ES-I3 (cell line): ENCODE data around the gene PRLHR.

ENCODE experiments used
- H3K36me3 ChIP-seq: 2 replicates; pipeline ENCODE4 v1.6.1; 2013; ENCODE audit warnings: mild to moderate bottlenecking, low read length, control low read depth, moderate library complexity; ENCODE audit not compliant: insufficient read depth
- H3K4me1 ChIP-seq: 2 replicates; pipeline ENCODE4 v1.6.1; 2013; ENCODE audit warnings: mild to moderate bottlenecking, control low read depth, low read length; ENCODE audit not compliant: insufficient read depth
- H3K9ac ChIP-seq: 2 replicates; pipeline ENCODE4 v1.6.1; 2013; ENCODE audit warnings: low read depth, mild to moderate bottlenecking, low read length, moderate library complexity
- H3K9me3 ChIP-seq: 2 replicates; pipeline ENCODE4 v1.6.1; 2013; ENCODE audit warnings: mild to moderate bottlenecking, low read length, moderate library complexity; ENCODE audit not compliant: control insufficient read depth, insufficient read depth

Gene PRLHR

DNA sequence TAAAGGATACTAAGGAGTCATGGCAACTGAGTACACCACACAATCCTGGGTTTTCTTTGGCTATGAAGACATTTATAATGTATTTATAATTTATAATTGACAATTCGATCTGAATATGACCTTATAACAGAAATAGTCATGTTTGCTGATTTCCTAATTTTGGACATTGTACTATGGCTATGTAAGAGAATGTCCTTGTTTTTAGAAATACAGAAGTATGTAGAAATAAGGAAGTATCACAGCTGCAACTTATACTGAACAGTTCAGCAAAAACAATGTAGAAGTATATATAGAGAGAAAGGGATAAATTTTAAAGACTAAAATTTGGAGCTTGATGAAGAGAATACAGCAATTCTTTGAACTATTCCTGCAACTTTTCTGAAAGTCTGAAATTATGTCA lies 32.6 kb downstream of the PRLHR start:
- H3K9ac ChIP-seq: no peak overlapping the region
- no peaks in the 10 kb centered on the region for H3K4me1 ChIP-seq
- no peaks in the 10 kb centered on the region; the same call in 1 of the 2 replicates for H3K9me3 ChIP-seq
- no peaks in the 10 kb centered on the region for H3K36me3 ChIP-seq

DNA sequence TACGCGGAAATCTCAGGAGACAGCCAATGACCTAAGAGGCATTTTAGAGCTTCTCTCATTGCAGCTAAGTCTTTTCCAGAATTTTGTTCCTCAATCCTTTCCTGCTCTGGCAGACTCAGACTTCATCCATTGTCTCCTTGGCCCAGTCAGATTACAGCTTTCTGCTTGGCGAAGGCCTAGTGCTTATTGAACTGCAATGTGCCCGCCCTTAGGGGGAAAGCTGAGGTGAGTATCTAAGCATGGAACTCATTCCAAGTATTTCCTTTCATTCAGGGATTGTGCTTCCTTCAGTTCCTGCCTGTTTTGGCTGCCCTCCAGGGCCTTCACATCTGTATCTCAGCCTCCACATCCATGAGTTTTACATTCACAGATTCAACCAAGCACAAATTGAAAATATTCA lies 37.5 kb downstream of the PRLHR start:
- H3K4me1 ChIP-seq: no peaks in the 10 kb centered on the region
- H3K9ac ChIP-seq: no peak overlapping the region
- no peaks in the 10 kb centered on the region for H3K36me3 ChIP-seq
- no peaks in the 10 kb centered on the region; the same call in 1 of the 2 replicates for H3K9me3 ChIP-seq

DNA sequence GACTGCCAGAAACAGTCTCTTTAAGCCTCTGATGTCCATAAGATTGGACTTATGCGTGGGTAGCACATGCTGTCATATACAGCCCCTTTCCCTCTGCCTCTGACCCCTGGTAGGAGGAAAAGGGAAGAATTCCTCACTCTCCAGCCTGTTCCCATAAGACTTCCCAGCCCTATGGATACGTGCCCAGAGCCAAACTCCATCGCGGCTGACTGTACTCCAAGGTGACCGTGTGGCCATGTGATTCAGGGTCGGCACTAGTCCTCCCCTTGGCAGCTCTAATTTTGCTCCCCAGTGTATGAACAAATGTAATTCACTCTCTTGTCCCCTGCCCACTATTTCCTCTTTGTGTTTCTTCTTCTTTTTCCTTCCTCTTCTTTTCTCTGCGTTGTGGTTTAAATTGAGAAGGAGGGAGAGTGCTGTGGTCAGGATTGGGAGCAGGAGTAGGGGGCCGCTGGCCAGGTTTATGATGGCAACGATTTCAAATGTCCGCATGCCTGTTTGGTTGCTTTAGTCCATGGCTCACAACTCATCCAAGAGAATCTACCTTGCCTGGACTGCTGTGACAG lies 43.8 kb downstream of the PRLHR start:
- no peak overlapping the region for H3K9ac ChIP-seq
- H3K36me3 ChIP-seq: no peaks in the 10 kb centered on the region
- H3K9me3 ChIP-seq: no peaks in the 10 kb centered on the region
- H3K4me1 ChIP-seq: no peaks in the 10 kb centered on the region

DNA sequence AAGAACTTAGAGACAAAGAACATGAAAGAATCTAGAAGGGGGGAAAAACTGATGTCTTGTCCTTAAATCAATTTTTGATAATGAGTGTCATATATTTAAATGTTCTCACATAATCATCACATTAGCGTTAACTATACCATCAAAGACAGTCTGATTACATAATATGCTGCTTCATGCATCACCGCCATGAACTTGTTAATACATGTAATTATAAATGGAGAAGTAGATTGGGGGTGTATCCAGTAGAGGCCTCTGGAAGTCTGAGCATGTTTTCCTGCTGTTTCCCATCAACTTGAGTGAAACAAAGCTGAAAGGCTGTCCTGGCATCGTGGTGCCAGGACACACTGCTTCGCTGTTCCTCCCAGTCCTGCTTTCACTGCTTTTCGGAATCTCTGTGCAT lies 48.2 kb downstream of the PRLHR start:
- Histone ChIP-seq H3K9me3 (no peaks in the 10 kb centered on the region), H3K36me3 (no peaks in the 10 kb centered on the region), H3K9ac (no peak overlapping the region), H3K4me1 (no peaks in the 10 kb centered on the region)

DNA sequence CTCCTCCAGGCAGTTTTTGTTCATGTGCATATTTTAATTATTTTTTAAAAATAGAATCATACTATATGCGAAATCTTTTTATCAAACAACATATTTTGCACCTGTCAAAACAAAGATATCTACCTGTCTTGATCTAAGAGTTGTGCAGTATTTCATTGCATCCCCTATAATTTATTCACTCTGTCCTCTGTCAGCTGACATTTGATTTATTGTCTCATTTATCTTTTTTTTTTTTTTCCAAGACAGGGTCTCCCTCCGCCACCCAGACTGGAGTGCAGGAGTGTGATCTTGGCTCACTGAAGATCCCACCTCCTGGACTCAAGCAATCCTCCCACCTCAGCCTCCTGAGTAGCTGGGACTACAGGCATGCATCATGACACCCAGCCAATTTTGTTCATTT lies 49.0 kb downstream of the PRLHR start:
- H3K9ac ChIP-seq: no peak overlapping the region
- H3K4me1 ChIP-seq: no peaks in the 10 kb centered on the region
- no peaks in the 10 kb centered on the region for H3K36me3 ChIP-seq
- no peaks in the 10 kb centered on the region for H3K9me3 ChIP-seq

DNA sequence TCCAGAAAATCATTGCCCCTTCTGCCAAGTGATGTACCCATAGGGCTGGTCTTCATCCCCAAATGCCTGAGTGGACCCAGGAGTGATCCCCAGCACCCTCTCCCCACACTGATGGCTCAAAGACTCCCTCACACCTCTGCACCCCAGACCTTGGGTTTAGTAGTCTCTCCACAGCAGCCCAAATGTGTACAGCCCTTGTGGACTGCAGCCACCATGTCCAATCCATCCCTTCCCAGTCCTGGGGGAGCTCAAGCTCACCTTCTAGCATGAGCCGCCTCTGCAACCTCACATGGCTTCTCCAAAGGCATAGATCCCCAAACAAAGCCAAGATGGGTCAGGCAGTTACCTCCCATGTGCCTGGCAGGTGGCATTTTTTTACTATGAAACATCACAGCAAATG lies 50.1 kb downstream of the PRLHR start:
- Histone ChIP-seq H3K9me3 (no peaks in the 10 kb centered on the region), H3K9ac (no peak overlapping the region), H3K36me3 (no peaks in the 10 kb centered on the region), H3K4me1 (no peaks in the 10 kb centered on the region)

DNA sequence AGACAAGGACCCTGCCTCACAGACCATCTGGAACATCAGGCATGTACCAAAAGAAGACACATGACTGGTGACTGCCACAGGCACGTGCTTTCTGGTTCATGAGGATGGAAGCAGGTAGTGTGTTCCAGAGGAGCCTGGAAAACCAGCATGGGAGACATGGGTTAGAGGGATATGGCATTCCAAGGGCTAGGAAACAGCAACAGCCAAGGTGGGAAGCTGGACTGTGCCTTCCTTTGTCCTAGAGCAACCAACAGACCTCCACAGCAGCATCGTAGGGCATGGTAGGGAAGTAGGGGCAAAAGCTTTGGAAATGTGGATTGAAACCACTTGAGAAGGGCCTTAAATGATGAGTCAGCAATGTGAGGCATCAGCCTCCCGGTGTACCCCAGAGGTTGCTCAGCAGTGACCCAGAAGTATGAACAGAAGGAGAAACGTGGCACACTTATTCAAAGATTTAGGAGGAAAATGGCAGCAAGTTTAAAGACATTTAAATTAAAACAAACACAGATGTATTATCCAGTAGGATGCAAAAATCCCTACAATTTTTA lies 51.0 kb downstream of the PRLHR start:
- Histone ChIP-seq H3K9me3 (no peaks in the 10 kb centered on the region), H3K4me1 (no peaks in the 10 kb centered on the region), H3K36me3 (no peaks in the 10 kb centered on the region), H3K9ac (no peak overlapping the region)

DNA sequence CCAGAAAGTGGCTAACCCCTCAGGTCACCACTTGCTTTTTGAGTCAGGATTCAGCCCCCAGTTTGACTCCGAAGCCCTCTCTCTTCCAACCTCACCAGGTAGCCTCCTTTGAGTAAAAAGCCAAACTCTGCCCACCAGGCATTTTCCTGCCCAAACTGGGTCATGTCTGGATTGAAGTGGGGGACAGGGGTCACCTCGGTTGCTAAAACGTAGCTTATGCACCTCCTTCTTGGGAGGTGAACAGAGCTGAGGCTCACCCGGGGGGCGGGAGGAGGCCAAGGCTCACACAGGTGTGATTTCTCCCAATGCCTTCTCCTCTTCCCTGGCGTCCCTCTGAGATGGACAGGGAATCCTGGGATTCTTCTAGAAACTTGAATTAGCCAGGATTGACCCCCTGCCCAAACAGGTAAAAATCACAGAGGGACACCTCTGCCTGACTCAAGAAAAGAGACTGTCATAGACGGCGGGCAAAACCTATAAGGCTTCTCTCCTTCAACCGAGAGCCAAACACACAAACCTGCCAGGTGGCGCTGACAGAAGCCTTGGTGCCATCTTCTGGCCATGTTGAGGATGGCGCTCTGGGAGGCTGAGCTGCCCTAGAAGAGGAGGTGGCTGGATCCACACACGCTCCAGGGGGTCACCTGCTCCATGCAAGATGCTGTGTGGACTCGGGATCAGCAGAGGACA lies 51.6 kb downstream of the PRLHR start:
- no peak overlapping the region for H3K9ac ChIP-seq
- H3K36me3 ChIP-seq: no peaks in the 10 kb centered on the region
- H3K4me1 ChIP-seq: no peaks in the 10 kb centered on the region

DNA sequence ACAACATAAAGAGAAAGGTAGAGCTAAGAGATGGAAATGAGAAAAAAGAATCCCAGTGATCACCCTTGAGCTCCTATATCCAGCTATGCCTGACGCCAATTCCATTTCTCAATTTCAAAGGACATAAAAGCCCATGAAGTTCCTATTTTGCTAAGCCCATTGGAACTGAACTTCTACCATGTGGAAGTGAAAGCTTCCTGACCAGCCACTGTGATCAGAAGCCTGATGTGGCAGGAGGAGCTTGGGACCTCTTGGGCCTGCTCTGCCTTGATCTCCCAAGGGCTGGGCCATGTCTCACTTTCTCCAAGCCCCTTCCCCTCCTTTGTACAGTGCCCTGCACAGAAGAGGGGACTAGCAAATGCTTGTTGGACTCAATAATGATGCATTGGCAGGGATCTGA lies 52.7 kb downstream of the PRLHR start:
- Histone ChIP-seq H3K9me3 (no peaks in the 10 kb centered on the region), H3K9ac (no peak overlapping the region), H3K36me3 (no peaks in the 10 kb centered on the region)

More for the DNA sequence above, 51.6 kb downstream of the PRLHR start:
- no peaks in the 10 kb centered on the region for H3K9me3 ChIP-seq

DNA sequence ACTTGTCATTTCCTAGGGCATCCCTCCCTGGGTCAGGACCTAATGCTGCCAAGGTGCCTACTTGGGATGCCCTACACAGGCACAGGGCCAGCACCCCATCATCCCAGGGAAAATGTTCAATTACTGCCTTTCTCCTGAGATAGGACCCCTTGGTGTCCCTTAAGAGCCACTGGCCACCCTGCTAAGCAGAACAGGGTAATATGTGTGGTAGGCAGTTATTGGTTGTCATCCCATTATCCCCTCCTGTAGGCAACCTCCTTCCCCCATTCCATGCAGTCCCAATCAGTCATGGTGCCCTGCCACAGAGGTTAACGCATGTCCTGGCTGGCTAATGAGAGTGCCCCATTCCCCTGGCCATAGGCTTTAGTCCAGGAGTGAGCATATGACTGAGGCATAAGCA lies 53.2 kb downstream of the PRLHR start:
- Histone ChIP-seq H3K9ac (no peak overlapping the region), H3K9me3 (no peaks in the 10 kb centered on the region), H3K36me3 (no peaks in the 10 kb centered on the region), H3K4me1 (no peaks in the 10 kb centered on the region)

More for the DNA sequence above, 52.7 kb downstream of the PRLHR start:
- no peaks in the 10 kb centered on the region for H3K4me1 ChIP-seq

DNA sequence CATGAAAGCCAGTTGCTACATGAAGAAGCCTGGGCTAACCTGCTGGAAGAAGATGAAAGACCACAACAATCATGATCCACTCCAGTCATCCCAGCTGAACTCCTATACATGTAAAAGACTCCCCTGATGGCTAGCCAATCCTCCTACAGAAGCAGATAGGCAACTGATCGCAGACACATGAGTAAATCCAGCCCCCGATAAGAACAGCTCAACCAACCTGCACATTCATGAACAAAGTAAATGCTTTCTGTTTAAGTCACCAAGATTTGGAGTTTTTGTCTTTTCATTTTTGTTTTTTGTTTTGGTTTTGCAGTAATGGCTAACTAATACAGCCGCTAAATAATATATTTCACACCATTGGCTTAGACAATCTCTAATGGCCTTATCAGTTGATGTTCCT lies 53.7 kb downstream of the PRLHR start:
- H3K9me3 ChIP-seq: no peaks in the 10 kb centered on the region
- no peak overlapping the region for H3K9ac ChIP-seq
- H3K4me1 ChIP-seq: no peaks in the 10 kb centered on the region
- H3K36me3 ChIP-seq: no peaks in the 10 kb centered on the region
